NCI-H2171 treated with DMSO at 0.1 percent for 48 hours (cell line): ENCODE data around the gene MYH10.
A peak's percentile ranks its signal among the peaks of the same experiment; 100 is the strongest.

ENCODE experiments used
- DNase-seq: peaks from one replicate; lab custom pipeline; 2025; lab: John Stamatoyannopoulos, UW

The MYH10 gene

DNA sequence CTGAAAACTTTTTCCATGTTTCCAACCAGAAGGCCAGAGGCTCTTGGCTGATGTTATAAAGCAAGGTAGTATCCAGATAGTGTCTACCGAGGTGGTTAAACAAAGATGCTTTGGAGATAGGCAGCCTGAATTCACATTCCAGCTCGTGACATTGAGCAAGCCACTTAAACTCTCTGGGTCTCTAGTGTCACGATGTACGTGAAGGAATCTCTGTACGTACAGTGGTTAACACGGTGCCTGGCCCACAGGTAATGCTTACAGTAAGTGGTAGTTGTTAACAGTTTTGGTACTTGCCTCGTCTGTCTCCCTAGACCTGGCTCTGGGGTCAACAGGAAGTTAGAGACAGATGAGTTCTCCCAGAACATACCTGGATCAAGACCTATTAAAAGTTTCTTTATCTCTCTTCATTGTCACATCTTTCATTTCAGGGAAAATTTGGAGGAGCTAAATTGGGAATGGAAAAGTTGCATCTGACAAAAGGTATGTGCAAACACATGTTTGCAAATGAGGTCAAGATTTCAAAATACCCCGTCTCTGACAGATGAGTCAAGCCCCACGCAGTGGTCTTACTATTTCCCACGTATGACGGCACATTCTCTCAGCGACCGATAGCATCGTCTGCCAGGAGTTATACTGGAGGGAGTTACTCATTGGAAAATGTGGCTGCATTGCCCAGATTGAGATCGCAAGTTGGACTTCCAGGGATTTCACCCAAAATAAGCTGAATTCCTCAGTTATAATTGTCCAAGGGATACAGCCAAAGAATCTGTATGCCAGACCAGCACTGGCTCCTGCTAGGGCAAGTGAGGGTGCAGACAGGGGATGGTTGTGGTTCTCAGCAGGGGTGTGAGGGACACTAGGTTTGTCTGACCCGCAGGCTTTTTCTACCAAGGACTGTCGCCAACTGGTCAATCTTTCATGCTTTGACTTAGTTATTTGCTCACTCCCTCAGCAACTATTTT lies 18.9 kb upstream of the MYH10 start:
- DNase-seq = no peak

DNA sequence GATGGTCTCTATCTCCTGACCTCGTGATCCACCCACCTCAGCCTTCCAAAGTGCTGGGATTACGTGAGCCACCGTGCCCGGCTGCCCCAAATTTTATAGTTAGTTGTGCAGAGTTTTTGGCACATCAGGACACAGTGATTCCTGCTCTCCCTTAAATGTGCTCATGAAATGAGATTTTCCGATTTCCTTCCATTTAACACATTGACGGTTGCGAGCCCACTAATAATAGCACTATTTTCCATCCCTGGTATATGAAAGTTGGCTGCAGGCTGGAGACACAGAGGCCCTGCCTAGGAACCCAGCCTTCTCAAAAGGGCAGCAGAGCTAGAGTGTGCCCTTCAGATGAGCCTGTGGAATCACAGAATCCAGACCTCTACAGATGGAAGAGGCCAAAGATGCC lies 17.4 kb upstream of the MYH10 start:
- no peak for DNase-seq

DNA sequence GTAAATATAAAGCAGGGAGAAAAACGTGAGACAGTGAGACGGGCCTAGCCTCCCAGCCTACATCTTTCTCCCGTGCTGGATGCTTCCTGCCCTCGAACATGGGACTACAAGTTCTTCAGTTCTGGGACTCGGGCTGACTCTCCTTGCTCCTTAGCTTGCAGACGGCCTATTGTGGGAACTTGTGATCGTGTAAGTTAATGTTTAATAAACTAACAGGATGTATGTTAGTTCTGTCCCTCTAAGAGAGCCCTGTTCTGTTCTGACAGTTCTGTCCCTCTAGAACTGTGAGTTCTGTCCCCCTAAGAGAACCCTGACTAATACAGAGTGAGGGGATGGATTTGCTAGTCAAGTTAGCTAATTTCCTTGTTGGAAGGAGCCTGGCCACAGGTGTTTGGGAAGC lies 16.7 kb upstream of the MYH10 start:
- no peak for DNase-seq

DNA sequence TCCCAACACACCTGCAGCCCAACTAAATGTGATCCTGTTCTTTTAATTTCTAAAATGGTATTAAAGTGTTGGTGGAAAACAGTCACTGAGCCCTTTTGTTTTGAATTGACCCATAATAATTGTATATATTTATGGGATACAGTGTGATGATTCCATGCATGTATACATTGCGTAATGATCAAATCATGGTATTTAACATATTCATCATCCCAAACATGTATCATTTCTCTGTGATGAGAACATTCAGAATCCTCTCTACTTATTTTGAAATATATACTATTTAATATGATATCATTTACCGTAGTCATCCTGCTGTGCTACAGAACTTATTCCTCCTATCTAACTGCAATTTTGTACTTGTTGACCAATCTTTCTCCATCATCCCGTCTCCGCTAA lies 14.0 kb upstream of the MYH10 start:
- DNase-seq = no peak

DNA sequence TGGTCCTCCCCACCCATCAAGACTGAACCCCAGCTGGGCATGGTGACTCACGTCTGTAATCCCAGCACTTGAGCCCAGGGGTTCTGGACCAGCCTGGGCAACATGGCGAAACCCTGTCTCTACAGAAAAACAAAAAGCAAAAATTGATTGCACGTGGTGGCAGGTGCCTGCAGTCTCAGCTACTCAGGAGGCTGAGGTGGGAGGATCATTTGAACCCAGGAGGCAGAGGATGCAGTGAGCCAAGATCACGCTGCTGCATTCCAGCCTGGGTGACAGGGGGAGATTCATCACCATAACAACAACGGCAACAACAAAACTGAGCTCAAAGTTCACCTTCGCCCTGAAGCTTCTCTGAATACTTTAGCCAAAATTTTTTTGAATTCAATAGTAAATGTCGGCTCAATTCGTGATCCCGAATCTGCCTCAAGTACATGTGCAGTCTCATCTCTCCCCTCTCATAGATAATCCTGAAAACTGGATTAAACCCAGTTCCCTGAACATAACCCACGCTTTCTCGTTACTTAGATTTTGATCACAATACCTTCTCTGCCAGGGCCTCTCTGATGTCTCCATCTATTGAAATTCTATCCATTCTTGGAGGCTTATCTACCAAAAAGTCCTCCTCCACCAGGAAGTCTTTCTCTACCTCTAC lies 13.5 kb upstream of the MYH10 start:
- no peak for DNase-seq

DNA sequence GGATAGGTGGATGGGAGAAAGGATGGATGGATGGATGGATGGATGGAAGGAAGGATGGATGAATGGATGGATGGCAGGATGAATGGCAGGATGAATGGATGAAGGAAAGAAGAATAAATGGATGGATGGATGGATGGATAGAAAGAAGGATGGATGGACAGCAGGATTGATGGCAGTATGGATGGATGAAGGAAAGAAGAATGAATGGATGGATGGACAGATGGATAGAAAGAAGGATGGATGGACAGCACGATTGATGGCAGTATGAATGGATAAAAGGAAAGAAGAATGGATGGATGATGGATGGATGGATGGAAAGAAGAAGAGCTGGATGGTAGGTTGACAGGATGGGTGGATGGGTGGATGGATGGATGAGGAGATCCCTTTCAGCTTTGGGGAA lies 9.2 kb upstream of the MYH10 start:
- DNase-seq = no peak

DNA sequence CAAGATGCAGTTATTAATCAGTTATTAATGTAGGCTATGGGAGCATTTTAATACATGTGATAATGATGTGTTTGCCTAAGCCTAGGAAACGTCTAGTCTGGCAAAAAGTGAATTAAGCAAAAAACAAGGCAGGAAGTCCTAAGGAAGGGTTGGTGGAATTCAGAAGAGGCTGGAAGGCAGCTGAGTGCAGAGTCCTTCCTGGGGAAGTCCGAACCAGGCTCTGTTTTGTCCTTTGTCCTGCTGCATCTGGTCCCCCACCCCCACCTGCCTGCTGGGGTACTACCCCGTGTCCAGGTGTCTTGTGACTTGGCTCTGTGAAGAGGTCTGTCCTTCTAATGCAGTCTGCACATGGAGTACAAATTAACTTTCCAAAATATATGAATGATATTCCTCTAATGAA lies 1.5 kb upstream of the MYH10 start:
- no peak for DNase-seq

DNA sequence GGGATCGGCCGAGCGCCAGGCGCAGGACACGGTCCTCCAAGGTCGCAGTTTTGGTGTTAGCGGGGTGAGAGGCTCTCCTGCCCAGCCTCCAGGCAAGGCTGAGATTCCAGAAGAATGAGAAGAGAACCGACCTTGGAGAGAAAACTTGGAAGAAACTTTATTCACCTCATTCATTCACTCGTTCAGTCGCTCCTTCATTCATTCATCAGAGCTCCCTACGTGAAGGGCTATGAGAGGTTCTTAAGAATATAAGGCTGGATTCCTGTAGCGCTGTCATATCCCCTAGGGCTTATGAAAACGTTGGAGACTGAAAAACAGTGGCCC lies 991 bp upstream of the MYH10 start:
- peak; percentile 48 for DNase-seq

DNA sequence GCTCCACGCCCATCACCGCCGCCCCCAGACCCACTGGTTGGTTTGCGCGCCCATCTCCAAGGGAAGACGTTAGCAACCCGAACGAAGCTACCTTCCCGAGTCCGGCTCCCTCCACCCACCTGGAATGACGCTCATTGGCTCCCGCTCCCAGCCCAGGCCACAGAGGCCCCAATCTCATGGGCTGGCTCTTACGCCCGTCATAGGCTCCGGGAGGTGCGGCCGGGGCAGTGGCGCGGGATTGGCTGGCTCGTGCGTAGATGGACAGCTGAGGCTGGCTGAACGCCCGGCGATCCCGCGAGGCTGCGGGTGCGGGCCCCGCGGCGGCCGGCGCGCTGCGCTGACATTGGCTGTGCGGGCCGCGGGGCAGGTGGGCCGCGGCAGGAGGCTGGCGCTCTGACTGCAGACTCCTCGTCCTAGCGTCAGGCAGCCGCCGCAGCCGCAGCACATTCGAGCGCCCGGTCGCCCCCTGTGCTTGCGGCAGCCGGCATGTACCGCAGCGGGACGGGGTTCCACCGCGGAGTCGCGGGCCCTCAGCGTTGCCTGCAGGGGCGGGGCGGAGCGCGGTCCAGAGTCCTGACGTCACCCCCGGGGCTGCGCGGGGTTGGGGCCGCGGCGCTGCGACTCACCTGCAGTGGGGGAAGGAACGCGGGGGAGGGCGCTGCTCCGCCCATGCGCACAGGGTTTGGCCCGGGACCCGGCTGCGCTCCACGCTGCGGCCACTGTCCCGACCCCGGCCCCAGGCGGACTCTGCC lies 453 bp upstream of the MYH10 start:
- peak; percentile 99 for DNase-seq

DNA sequence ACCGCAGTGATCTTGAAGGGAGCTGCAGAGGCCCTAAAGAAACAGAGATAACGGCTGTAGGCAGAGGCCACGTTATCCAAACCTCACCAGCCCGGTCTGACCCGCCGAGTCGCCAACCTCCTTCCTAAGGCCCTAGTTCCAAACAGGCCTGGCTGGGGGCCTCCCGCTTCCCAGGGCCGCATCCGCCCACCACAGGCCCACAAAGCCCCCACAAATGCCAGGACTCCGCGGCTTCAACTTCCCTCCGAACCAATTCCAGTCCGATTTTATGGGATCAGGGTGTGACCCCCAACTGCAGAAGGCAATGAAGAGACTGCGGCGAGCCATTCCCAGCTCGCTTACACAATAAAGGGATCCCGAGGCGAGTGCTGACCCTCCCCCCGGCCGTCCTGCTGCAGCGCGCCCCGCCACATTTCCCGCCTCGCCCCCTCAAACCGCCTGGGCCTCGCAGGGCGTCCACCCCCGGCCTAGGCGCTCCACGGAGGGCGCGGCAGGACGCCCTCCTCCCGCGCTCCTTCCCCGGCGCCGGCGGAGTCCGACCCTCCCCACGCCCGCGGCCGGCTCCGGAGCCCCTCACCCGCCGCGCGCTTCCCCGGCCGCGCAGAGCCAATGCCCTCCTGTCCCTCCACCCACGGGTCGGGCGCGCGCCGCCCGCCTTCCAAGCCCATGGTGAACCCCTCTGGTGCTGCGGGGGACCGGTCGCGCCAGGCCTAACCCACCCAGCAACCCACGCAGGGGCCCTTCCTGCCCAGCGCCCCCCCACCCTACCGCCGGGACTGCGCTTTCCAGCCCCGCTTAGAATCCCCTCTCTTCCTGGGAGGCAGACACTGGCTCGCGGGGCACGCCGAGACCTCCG lies 926 bp downstream of the MYH10 start:
- peak; percentile 28 for DNase-seq

DNA sequence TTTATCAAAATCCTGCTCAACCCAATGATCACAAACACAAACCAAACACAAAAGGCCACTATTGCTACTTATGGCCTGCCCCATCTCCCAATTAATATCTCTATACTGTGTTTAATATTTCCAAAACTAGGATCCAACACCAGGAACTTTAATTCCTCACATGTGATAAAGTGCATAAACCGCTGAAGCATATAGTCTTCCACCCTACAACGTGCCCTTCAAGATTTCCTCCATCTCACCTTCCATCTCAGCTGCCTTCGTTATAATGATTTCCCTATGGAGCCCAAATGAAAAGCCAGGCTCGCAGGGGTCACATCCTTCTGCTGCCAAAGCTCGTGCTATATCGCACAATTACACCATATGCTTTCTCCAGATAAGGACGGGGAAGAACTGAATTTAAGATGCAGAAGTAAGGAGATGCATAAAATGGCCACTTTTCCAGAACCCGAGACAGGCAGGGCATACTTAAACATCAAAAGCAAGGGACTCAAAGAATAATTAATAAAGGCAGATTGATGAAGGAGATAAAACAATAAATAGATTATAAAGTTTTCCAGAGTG lies 1.8 kb downstream of the MYH10 start:
- peak; percentile 61 for DNase-seq

DNA sequence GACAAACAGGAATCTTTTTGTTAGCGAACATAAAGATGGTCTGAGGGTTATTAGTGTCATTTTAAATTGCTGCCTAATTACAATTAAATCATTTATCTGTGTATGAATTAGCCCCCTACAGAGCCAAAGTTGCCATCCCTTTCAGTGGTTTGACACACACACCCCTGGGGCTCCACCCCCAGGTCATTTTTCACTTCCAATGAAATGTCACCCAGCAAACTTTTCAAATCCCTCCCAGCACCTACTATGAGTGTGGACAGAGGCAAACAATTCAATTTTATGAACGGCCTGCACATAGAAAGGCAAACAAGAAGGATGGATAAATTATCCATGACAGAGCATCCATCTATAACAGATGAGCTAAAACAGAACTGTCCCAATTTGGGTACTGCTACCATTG lies 2.4 kb downstream of the MYH10 start:
- DNase-seq = no peak

DNA sequence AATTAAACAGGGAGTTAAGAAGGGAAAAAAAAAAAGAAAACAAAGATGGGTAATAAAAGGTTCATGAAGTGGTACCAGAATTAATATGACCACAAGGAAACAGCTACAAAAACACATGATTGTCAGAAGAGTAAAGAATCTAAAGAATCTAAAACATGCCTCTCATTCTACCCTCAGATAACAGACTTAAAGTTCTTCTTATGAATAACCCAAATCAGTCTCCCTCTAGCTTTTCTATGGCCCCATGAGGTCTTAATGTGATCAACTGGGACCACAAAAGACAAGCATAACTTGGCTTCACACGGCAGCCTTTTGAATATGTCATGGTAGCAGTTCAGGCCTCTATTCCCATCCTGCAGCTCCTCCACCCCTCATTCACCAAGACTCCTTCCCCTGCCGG lies 6.9 kb downstream of the MYH10 start:
- DNase-seq = no peak

DNA sequence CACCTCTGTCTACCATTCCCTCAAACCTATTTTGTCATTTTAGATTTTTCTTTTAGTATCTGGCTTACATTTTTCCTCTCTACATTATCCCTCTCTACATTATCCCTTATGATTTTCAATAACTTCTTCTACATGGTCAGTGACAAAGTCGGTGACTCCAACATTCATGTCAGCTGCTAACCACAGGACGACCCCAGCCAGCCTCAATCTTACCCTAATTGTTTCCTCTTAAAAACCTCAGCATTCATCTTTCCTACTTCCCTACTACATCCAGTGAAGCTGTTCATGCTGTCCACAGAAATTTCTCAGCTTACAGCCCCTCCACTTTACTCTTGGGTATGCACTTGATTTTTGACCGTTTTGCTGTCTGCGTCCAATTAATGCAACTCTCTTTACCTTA lies 8.3 kb downstream of the MYH10 start:
- no peak for DNase-seq

DNA sequence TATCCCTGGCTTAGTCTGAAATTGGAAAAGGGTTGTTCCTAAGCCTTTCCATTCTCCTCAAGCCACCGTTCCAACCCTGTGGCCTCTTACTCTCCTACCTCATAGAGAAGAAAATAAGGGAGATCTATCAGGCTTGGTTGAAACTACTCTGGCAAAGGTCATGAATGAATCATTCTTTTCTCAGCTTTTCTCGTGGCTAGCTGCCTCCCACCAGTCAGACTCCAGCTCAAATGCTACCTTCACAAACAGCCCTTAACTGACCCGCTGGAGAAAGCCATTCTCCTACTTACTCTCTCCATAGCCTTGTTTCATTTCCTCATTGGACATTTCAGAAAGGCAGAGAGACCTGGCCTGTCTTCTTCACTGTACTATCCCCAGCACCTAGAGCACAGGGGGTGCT lies 8.9 kb downstream of the MYH10 start:
- no peak for DNase-seq

DNA sequence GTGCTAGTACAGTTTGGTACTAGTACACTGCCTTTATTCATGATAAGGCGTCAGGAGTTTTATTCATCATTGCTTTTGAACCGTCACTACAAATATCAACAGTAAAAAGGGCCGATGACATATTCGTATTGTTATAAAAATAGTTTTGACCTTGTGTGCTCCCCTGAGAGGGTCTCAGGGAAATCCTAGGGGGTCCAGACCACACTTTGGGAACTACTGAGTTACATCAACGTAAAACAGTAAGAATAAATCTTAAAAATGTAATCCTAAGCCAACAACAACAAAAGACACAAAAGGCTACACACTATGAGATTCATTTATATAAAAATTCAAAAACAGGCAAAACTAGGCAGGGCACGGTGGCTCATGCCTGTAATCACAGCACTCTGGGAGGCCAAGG lies 11.2 kb downstream of the MYH10 start:
- no peak for DNase-seq

DNA sequence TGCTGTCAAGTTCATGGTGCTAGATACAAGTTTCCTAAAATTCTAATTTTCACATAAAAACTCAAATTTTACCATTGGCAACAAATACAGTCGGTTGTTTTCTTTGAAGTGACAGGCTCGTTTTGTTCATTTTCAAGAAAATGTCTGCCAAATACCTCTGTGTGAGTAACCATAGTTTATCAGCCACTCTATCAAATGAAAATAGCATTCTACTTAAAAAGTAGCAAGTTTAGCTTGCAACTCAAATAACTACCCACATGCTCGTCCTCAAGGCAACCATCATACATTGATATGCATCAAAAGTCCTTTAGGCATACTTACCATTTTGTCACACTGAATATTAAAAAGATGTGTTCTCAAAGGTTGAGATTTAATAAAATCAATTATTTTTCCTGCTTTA lies 11.7 kb downstream of the MYH10 start:
- DNase-seq = no peak

DNA sequence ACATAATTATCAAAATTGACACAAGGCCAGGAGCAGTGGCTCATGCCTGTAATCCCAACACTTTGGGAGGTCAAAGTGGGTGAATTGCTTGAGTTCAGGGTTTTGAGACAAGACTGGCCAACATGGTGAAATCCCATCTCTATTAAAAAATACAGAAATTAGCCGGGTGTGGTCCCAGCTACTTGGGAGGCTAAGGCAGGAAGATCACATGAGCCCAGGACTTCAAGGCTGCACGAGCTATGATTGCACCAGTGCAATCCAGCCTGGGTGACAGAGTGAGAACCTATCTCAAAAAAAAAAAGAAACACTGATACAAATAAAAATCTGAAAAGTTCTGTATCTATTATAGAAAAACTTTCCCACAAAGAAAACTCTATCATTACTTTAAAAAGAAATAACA lies 15.5 kb downstream of the MYH10 start:
- DNase-seq = no peak

DNA sequence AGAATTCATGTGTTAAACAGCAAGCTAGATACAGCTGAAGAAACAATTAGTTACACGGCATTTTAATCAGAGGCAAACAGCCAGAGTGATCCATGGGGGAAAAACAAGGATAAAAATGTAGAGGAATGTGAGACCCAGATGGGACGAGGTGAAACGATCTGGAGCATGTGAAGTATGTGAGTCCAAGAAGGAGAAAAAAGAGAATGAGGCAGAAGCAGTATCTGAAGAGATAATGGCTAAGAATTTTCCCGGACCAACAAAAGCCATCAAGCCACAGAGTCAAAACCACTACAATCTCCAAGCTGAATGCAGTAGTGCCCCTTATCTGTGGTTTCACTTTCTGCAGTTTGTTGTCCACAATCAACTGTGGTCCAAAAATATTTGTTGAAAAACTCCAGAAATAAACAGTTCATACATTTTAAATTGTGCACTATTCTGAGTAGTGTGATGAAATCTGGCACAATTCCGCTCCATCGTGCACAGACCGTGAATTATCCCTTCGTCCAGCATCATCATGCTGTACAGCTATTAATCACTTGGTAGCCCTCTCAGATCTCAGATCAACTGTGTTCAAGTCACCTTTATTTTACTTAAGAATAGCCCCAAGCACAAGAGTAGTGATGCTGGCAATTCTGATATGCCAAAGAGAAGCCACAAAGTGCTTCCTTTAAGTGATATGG lies 18.8 kb downstream of the MYH10 start:
- peak; percentile 4 for DNase-seq

DNA sequence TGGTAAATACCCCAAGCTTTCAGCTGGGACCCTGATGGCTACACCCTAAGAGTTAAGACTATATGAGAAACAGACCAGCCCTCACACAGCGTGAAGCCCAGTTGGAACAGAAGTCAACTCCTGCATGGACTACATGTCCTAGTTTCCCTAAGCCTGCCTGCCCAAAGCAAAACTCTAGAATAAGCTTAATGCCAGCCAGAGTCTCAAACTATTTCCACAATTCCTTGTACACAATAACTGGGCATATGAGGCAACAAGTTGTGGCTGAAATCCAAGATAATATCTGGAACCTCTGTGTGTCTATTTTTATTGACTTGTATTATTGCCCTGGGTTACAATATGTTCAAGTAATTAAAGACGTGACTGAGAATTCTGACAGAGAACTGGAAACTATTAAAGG lies 19.4 kb downstream of the MYH10 start:
- no peak for DNase-seq

DNA sequence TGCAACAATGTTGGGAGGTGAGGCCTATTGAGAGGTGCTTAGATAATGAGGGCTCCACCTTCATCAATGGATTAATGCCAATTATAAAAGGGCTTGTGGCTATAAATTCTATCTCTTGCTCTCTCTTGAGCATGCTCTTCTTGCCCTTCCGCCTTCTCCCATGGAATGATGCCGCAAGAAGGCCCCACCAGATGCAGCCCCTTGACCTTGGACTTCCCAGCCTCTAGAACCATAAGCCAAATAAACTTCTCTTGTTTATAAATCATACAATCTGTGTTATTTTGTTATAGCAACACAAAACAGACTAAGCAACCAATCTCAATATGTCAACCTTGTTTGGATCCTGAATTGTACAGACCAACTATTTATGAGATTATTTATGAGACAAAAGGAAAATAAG lies 20.0 kb downstream of the MYH10 start:
- no peak for DNase-seq
